Measurements from ENCODE around the gene EMP3. TPM values are rescaled to one million over a fixed set of nuclear protein-coding genes. Genes with fewer than 3 reads are reported as not detected.

The EMP3 gene
- total and polyA plus RNA-seq, 2 of the 13 experiments (the other 11 are each of a cell fraction or from before 2014, with no cell fraction given): 2.2 to 7.8 TPM

DNA sequence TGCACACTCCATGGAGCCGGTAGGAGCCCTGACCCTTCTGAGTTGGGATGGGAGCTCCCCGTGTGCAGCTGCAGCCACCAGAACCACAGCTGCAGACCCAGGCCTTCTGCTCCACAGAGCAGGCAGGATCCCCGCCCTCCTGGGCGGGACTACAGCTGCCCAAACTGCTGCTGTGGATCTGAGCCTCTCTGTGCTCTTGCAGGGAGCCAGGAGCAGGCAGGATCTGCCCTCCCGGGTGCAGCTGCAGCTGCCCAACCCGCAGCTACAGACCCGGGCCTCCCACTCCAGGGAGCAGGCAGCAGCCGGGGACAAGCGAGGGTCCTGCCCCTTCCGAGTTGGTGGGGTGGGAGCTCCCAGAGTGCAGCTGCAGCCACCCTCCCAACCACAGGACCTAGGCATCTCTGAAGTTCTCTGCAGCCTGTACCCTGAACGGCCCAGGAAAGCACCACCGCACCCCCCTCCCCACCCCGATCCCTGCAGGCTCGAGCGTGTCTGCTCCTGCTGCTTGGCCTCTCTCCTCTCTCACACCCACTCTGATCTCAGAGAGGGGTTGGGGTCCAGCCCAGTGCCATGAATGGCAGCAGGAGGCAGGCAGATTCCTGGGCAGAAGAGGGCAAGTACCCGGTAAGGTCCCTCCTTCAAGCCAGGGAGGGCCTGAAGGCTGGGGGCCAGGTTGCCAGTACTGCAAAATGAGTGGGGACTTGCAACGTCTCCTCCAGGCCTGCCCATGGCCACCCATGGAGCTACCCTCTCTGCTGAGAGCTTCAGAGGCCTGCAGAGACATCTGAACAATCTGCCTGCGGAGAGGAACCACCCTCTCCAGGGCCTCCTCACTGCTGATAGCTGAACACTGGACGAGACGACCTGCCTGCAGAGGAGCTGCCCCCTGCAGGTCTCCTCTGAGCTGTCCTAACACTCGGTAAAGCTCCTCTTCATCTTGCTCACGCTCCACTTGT lies 16.4 kb upstream of the EMP3 start (continued):
- TF ChIP-seq, protein P1, sequence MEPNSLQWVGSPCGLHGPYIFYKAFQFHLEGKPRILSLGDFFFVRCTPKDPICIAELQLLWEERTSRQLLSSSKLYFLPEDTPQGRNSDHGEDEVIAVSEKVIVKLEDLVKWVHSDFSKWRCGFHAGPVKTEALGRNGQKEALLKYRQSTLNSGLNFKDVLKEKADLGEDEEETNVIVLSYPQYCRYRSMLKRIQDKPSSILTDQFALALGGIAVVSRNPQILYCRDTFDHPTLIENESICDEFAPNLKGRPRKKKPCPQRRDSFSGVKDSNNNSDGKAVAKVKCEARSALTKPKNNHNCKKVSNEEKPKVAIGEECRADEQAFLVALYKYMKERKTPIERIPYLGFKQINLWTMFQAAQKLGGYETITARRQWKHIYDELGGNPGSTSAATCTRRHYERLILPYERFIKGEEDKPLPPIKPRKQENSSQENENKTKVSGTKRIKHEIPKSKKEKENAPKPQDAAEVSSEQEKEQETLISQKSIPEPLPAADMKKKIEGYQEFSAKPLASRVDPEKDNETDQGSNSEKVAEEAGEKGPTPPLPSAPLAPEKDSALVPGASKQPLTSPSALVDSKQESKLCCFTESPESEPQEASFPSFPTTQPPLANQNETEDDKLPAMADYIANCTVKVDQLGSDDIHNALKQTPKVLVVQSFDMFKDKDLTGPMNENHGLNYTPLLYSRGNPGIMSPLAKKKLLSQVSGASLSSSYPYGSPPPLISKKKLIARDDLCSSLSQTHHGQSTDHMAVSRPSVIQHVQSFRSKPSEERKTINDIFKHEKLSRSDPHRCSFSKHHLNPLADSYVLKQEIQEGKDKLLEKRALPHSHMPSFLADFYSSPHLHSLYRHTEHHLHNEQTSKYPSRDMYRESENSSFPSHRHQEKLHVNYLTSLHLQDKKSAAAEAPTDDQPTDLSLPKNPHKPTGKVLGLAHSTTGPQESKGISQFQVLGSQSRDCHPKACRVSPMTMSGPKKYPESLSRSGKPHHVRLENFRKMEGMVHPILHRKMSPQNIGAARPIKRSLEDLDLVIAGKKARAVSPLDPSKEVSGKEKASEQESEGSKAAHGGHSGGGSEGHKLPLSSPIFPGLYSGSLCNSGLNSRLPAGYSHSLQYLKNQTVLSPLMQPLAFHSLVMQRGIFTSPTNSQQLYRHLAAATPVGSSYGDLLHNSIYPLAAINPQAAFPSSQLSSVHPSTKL (CRISPR knock-in tag; IDR thresholded peaks at IDR 0.05): peak; percentile 41; the same call in 1 of the 2 replicates
- TF ChIP-seq ZNF382 (CRISPR knock-in tag; IDR thresholded peaks at IDR 0.05; ENCODE audit: borderline replicate concordance) (no peak), ZFP37 (CRISPR knock-in tag; IDR thresholded peaks at IDR 0.05; ENCODE audit: borderline replicate concordance) (no peak), PTBP1 (IDR thresholded peaks at IDR 0.05; ENCODE audit: low read depth, low read length, poor library complexity, severe bottlenecking) (no peak), RAD21 (CRISPR knock-in tag; IDR thresholded peaks at IDR 0.05) (peak; percentile 49; the same call in 1 of the 2 replicates), ZNF556 (CRISPR knock-in tag; IDR thresholded peaks at IDR 0.05; ENCODE audit: borderline replicate concordance) (no peak), SYNCRIP (IDR thresholded peaks at IDR 0.05; ENCODE audit: insufficient read depth, low read depth, low read length) (no peak), GZF1 (CRISPR knock-in tag; IDR thresholded peaks at IDR 0.05) (0 out of 2 replicates have a peak, but pooled peaks have one; percentile 44), BHLHE40 (IDR thresholded peaks at IDR 0.05; ENCODE audit: low read length) (no peak)
- TF ChIP-seq, protein P2, sequence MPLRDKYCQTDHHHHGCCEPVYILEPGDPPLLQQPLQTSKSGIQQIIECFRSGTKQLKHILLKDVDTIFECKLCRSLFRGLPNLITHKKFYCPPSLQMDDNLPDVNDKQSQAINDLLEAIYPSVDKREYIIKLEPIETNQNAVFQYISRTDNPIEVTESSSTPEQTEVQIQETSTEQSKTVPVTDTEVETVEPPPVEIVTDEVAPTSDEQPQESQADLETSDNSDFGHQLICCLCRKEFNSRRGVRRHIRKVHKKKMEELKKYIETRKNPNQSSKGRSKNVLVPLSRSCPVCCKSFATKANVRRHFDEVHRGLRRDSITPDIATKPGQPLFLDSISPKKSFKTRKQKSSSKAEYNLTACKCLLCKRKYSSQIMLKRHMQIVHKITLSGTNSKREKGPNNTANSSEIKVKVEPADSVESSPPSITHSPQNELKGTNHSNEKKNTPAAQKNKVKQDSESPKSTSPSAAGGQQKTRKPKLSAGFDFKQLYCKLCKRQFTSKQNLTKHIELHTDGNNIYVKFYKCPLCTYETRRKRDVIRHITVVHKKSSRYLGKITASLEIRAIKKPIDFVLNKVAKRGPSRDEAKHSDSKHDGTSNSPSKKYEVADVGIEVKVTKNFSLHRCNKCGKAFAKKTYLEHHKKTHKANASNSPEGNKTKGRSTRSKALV (CRISPR knock-in tag; IDR thresholded peaks at IDR 0.05): peak; percentile 71
- TF ChIP-seq, protein P3, sequence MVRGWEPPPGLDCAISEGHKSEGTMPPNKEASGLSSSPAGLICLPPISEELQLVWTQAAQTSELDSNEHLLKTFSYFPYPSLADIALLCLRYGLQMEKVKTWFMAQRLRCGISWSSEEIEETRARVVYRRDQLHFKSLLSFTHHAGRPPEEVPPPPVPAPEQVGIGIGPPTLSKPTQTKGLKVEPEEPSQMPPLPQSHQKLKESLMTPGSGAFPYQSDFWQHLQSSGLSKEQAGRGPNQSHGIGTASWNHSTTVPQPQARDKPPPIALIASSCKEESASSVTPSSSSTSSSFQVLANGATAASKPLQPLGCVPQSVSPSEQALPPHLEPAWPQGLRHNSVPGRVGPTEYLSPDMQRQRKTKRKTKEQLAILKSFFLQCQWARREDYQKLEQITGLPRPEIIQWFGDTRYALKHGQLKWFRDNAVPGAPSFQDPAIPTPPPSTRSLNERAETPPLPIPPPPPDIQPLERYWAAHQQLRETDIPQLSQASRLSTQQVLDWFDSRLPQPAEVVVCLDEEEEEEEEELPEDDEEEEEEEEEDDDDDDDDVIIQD (CRISPR knock-in tag; IDR thresholded peaks at IDR 0.05; ENCODE audit: low read depth): no peak
- TF ChIP-seq, protein P4, sequence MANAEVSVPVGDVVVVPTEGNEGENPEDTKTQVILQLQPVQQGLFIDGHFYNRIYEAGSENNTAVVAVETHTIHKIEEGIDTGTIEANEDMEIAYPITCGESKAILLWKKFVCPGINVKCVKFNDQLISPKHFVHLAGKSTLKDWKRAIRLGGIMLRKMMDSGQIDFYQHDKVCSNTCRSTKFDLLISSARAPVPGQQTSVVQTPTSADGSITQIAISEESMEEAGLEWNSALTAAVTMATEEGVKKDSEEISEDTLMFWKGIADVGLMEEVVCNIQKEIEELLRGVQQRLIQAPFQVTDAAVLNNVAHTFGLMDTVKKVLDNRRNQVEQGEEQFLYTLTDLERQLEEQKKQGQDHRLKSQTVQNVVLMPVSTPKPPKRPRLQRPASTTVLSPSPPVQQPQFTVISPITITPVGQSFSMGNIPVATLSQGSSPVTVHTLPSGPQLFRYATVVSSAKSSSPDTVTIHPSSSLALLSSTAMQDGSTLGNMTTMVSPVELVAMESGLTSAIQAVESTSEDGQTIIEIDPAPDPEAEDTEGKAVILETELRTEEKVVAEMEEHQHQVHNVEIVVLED (CRISPR knock-in tag; IDR thresholded peaks at IDR 0.05; ENCODE audit: borderline replicate concordance): peak; percentile 36; the same call in 1 of the 2 replicates
- TF ChIP-seq, protein P5, sequence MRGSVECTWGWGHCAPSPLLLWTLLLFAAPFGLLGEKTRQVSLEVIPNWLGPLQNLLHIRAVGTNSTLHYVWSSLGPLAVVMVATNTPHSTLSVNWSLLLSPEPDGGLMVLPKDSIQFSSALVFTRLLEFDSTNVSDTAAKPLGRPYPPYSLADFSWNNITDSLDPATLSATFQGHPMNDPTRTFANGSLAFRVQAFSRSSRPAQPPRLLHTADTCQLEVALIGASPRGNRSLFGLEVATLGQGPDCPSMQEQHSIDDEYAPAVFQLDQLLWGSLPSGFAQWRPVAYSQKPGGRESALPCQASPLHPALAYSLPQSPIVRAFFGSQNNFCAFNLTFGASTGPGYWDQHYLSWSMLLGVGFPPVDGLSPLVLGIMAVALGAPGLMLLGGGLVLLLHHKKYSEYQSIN (CRISPR knock-in tag; IDR thresholded peaks at IDR 0.05; ENCODE audit: borderline replicate concordance): no peak
- TF ChIP-seq, protein P6, sequence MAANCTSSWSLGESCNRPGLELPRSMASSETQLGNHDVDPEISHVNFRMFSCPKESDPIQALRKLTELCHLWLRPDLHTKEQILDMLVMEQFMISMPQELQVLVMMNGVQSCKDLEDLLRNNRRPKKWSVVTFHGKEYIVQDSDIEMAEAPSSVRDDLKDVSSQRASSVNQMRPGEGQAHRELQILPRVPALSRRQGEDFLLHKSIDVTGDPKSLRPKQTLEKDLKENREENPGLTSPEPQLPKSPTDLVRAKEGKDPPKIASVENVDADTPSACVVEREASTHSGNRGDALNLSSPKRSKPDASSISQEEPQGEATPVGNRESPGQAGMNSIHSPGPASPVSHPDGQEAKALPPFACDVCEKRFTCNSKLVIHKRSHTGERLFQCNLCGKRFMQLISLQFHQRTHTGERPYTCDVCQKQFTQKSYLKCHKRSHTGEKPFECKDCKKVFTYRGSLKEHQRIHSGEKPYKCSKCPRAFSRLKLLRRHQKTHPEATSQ (CRISPR knock-in tag; IDR thresholded peaks at IDR 0.05; ENCODE audit: borderline replicate concordance): no peak
